AG04450 (cell line): Measurements from ENCODE around the gene REM2. TPM values are rescaled to one million over a fixed set of nuclear protein-coding genes. Genes with fewer than 3 reads are reported as not detected.

ENCODE experiments used
- CTCF ChIA-PET: fragments of 300-600, 350-600 bp; formaldehyde crosslinking; extraction: SDS; loops from one replicate; lab custom pipeline; 2022; ENCODE audit warnings: antibody characterized with exemption, inconsistent platforms; lab: Charles Lee
- POLR2A ChIA-PET: fragments of 350-600 bp; formaldehyde crosslinking; extraction: SDS; loops from one replicate; lab custom pipeline; 2021; ENCODE audit warnings: antibody characterized with exemption, inconsistent platforms; lab: Yijun Ruan, JAX
- DNase-seq: peaks from one replicate; pipeline ENCODE4 v3.0.0-alpha.2; 2011; ENCODE audit warnings: low read depth, low spot score
- H3K27ac ChIP-seq: one replicate; pipeline ENCODE4 v1.5.1; 2012; ENCODE audit warnings: low read depth, low read length, control low read depth
- H3K27me3 ChIP-seq: one replicate; pipeline ENCODE4 v1.6.0; 2012; ENCODE audit warnings: low read length; ENCODE audit not compliant: control insufficient read depth, insufficient read depth
- H3K4me3 ChIP-seq: 2 replicates; pipeline ENCODE4 v1.5.1; 2011; ENCODE audit warnings: mild to moderate bottlenecking, low read depth, low read length, control low read depth
- H3K9me3 ChIP-seq: 2 replicates; pipeline ENCODE4 v1.5.1; 2012; ENCODE audit warnings: low read length; ENCODE audit not compliant: control insufficient read depth, insufficient read depth
- CTCF ChIP-seq: IDR thresholded peaks from 2 replicates; pipeline ENCODE4 v1.5.1; 2011; ENCODE audit warnings: low read depth, low read length, control low read depth, inconsistent platforms
- polyA plus RNA-seq: library from polyadenylated mRNA; depleted of rRNA; stranded (reverse); fragments of >200 nt; gene quantifications from 2 replicates; pipeline ENCODE4 v1.2.3, GENCODE V29; 2011

The REM2 gene
- polyA plus RNA-seq, 1 experiment, result 0.19 TPM

GRCh38 chr14:22844221-22845102 is 38.6 kb upstream of the REM2 start:
- H3K27me3 ChIP-seq, result no peaks in the 10 kb centered on the region

GRCh38 chr14:22845103-22845394 is 38.0 kb upstream of the REM2 start:
- DNase-seq, result no peak
- no peaks in the 10 kb centered on the region for H3K9me3 ChIP-seq
- no peak overlapping the region for H3K4me3 ChIP-seq
- POLR2A ChIA-PET, result no interaction called here
- peak overlapping the region; percentile 65 for H3K27ac ChIP-seq
- CTCF ChIA-PET, result interaction anchor here (0.7 to 2.1 kb wide), 7 partner anchors 7 to 289 kb away, joined by 3 to 12 read pairs (median 6); no protein-coding TSS in a partner anchor
- no peak for TF ChIP-seq CTCF
- H3K27me3 ChIP-seq, result no peaks in the 10 kb centered on the region

More at GRCh38 chr14:22844221-22845102, 38.6 kb upstream of the REM2 start:
- peak overlapping the region; percentile 65 for H3K27ac ChIP-seq
- CTCF ChIA-PET, result interaction anchor here (0.7 to 2.1 kb wide), 6 partner anchors 8 to 288 kb away, joined by 3 to 12 read pairs (median 6); no protein-coding TSS in a partner anchor
- no peak for DNase-seq
- H3K9me3 ChIP-seq, result no peaks in the 10 kb centered on the region
- POLR2A ChIA-PET, result no interaction called here
- no peak for TF ChIP-seq CTCF
- H3K4me3 ChIP-seq, result no peak overlapping the region

GRCh38 chr14:22845821-22846625 is 37.0 kb upstream of the REM2 start:
- Histone ChIP-seq H3K9me3 (no peaks in the 10 kb centered on the region), H3K27me3 (no peaks in the 10 kb centered on the region), H3K27ac (peak overlapping the region; percentile 100), H3K4me3 (no peak overlapping the region)
- POLR2A ChIA-PET, result no interaction called here
- no peak for DNase-seq
- CTCF ChIA-PET, result interaction anchor here (1.6 to 2.1 kb wide), 2 partner anchors 23 to 290 kb away, joined by 7 to 12 read pairs; no protein-coding TSS in a partner anchor
- TF ChIP-seq CTCF, result no peak

GRCh38 chr14:22846811-22847307 is 36.2 kb upstream of the REM2 start:
- Histone ChIP-seq H3K27ac (peak overlapping the region; percentile 100), H3K9me3 (no peaks in the 10 kb centered on the region), H3K27me3 (no peaks in the 10 kb centered on the region), H3K4me3 (peak overlapping the region; percentile 13; the same call in 1 of the 2 replicates)
- ChIA-PET POLR2A (interaction anchor here (2.3 kb wide), 1 partner anchor 9 kb away, joined by 76 read pairs; the partner anchor contains the start of gene MMP14), CTCF (interaction anchor here (0.6 kb wide), 1 partner anchor 12 kb away, joined by 3 read pairs; no protein-coding TSS in a partner anchor)
- no peak for DNase-seq
- no peak; the same call in 1 of the 2 replicates for TF ChIP-seq CTCF
